ENCODE results near the gene PLAC8L1.

- TF ChIP-seq POLR2AphosphoS5 (IDR thresholded peaks at IDR 0.05; ENCODE audit: low read depth, low read length) (no peak), SMC3 (IDR thresholded peaks at IDR 0.05; ENCODE audit: low read depth, low read length) (no peak), CTCF (IDR thresholded peaks at IDR 0.05) (no peak), GABPA (IDR thresholded peaks at IDR 0.05; ENCODE audit: low read depth) (no peak), EP300 (IDR thresholded peaks at IDR 0.05; ENCODE audit: borderline replicate concordance in 1 of 2, low read depth in 1 of 2, low read length in 1 of 2) (no peak), FOXJ3 (CRISPR knock-in tag; IDR thresholded peaks at IDR 0.05) (no peak)
These were observed 11.0 kb upstream of the PLAC8L1 start for GRCh38 chr5:146116361-146116760.

All from SK-N-SH (cell line).